Endodermal cell (in vitro differentiated cells): Measurements from ENCODE around the gene RNASEL. TPM values are rescaled to one million over a fixed set of nuclear protein-coding genes. Genes with fewer than 3 reads are reported as not detected.
A peak's percentile ranks its signal among the peaks of the same experiment; 100 is the strongest.

Source experiments
- DNase-seq: peaks from one replicate; pipeline ENCODE4 v3.0.0-alpha.2; 2017
- H3K27ac ChIP-seq: 2 replicates; pipeline ENCODE4 v1.5.1; 2013; ENCODE audit warnings: mild to moderate bottlenecking, low read depth, low read length, moderate library complexity
- H3K27me3 ChIP-seq: 2 replicates; pipeline ENCODE4 v1.6.1; 2013; ENCODE audit warnings: mild to moderate bottlenecking, low read length, moderate library complexity; ENCODE audit not compliant: insufficient read depth, control insufficient read depth, poor library complexity, severe bottlenecking
- H3K36me3 ChIP-seq: 2 replicates; pipeline ENCODE4 v1.7.0; 2013; ENCODE audit warnings: mild to moderate bottlenecking, low read length, moderate library complexity; ENCODE audit not compliant: control insufficient read depth, insufficient read depth
- H3K4me1 ChIP-seq: one replicate; pipeline ENCODE4 v1.7.0; 2013; ENCODE audit warnings: low read length; ENCODE audit not compliant: control insufficient read depth, insufficient read depth
- H3K4me3 ChIP-seq: 2 replicates; pipeline ENCODE4 v1.5.1; 2013; ENCODE audit warnings: mild to moderate bottlenecking, low read length, moderate library complexity
- H3K9ac ChIP-seq: 2 replicates; pipeline ENCODE4 v1.6.1; 2013; ENCODE audit warnings: mild to moderate bottlenecking, low read length, moderate library complexity; ENCODE audit not compliant: poor library complexity, severe bottlenecking; ENCODE audit errors: extremely low read depth
- H3K9me3 ChIP-seq: 2 replicates; pipeline ENCODE4 v1.6.1; 2013; ENCODE audit warnings: mild to moderate bottlenecking, low read length, moderate library complexity; ENCODE audit not compliant: control insufficient read depth
- H3K27ac Mint-ChIP-seq: 2 replicates; pipeline ENCODE4 v1.8.0; 2020; ENCODE audit warnings: mixed read lengths
- H3K27me3 Mint-ChIP-seq: 2 replicates; pipeline ENCODE4 v1.8.0; 2021; ENCODE audit warnings: mild to moderate bottlenecking, mixed read lengths; ENCODE audit not compliant: insufficient read depth
- H3K36me3 Mint-ChIP-seq: 2 replicates; pipeline ENCODE4 v1.8.0; 2020; ENCODE audit warnings: low read depth, mixed read lengths
- H3K4me1 Mint-ChIP-seq: 2 replicates; pipeline ENCODE4 v1.8.0; 2020; ENCODE audit warnings: mixed read lengths
- H3K4me3 Mint-ChIP-seq: 2 replicates; pipeline ENCODE4 v1.8.0; 2020; ENCODE audit warnings: mild to moderate bottlenecking, moderate library complexity, mixed read lengths
- H3K9me3 Mint-ChIP-seq: 2 replicates; pipeline ENCODE4 v1.8.0; 2020; ENCODE audit warnings: mild to moderate bottlenecking, mixed read lengths
- WGBS, 2 experiments: methylation state at CpG; one replicate each; pipeline versions ENCODE4 v1.1.5 to v1.1.7; 2013; ENCODE audit warnings: missing lambda C conversion rate in 2 of 2, mixed read lengths in 1 of 2; ENCODE audit not compliant: insufficient coverage in 1 of 2, insufficient read length in 1 of 2; 5-methylcytosine and 5-hydroxymethylcytosine counted together
- total RNA-seq, 2 donors: library from RNA; stranded (reverse); fragmentation: NEBNext Ultra II Directional in 1 of 2; extraction: Animal tissue kit (Norgen Biotek cat#: 25700) in 1 of 2; gene quantifications; 2 replicates in 1 of 2; 3 replicates in 1 of 2; pipeline ENCODE4 v1.2.1, GENCODE V29; 2021
- TF ChIP-seq, protein P1 (sequence below): fragments of 200-600 bp; sonication (generic); conservative IDR thresholded peaks from 2 replicates; pipeline ENCODE4 v1.5.0; 2021; ENCODE audit warnings: antibody characterized with exemption, mild to moderate bottlenecking

RNASEL gene
- total RNA-seq, 2 donors from 2014 or later = 2.6 to 3.1 TPM

DNA sequence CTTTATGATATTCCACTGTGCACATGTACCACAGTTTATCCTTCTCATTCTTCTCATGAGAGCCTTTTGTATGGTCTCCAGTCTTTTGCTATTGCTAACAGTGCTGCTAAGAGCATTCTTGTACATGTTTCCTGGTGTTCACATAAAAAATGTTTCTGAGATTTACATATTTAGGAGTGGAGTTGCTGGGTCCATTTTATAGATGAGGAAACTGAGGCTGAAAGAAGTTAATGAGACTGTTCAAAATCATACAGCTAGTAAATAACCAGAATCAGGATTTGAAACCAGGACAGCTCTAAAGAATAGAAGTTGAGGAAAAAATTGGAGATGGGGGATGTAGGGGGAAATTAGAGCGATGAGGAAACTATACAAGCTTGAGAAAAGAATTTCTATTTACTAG is 42.9 kb upstream of the RNASEL start:
- Histone ChIP-seq H3K27ac (no peak overlapping the region), H3K36me3 (no peaks in the 10 kb centered on the region), H3K4me1 (peaks cover 3% of the 10 kb centered on the region), H3K4me3 (no peak overlapping the region), H3K9ac (no peak overlapping the region), H3K9me3 (no peaks in the 10 kb centered on the region), H3K27me3 (no peaks in the 10 kb centered on the region)
- peaks cover 19% of the 10 kb centered on the region for H3K4me1 Mint-ChIP-seq
- DNase-seq = no peak
- no peak overlapping the region for H3K27ac Mint-ChIP-seq
- H3K27me3 Mint-ChIP-seq = no peaks in the 10 kb centered on the region
- no peaks in the 10 kb centered on the region for H3K9me3 Mint-ChIP-seq
- TF ChIP-seq, protein P1, sequence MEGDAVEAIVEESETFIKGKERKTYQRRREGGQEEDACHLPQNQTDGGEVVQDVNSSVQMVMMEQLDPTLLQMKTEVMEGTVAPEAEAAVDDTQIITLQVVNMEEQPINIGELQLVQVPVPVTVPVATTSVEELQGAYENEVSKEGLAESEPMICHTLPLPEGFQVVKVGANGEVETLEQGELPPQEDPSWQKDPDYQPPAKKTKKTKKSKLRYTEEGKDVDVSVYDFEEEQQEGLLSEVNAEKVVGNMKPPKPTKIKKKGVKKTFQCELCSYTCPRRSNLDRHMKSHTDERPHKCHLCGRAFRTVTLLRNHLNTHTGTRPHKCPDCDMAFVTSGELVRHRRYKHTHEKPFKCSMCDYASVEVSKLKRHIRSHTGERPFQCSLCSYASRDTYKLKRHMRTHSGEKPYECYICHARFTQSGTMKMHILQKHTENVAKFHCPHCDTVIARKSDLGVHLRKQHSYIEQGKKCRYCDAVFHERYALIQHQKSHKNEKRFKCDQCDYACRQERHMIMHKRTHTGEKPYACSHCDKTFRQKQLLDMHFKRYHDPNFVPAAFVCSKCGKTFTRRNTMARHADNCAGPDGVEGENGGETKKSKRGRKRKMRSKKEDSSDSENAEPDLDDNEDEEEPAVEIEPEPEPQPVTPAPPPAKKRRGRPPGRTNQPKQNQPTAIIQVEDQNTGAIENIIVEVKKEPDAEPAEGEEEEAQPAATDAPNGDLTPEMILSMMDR = no peak
- H3K4me3 Mint-ChIP-seq = no peak overlapping the region
- WGBS, 2 experiments = 75% methylated on average over 1 of the region's 1 CpG; no CpG with 5 or more reads in 1 of the 2 experiments
- no peaks in the 10 kb centered on the region for H3K36me3 Mint-ChIP-seq

DNA sequence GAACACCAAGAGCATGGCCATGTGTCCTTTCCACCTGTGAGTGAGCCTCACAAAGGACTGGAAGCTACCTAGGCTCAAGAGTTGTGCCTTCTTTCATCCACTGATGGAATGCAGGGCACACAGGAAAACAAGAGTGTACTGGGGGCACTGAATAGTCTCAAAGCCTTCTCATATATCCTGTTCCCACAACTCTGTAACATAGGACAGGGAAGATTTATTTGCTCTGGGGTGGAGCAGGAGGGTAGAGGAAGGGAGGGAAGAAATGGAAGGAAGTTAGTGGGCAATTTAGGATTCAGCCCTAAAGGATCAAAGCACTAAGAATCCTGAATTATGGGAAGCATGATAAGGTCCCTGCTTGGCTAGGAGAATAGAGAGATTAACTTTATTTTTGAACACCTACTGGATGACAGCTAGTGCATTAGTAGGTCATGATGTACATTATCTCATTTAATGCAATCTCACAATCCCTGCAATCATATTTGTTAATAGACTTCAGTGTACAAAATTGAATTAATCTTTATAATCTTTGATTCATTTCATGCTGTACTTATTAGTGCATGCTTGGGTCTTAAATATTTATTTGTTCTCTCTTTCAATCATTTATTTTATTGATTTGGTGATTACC is 42.1 kb upstream of the RNASEL start:
- TF ChIP-seq, protein P1 = no peak
- Mint-ChIP-seq H3K36me3 (no peaks in the 10 kb centered on the region), H3K4me3 (no peak overlapping the region), H3K27me3 (no peaks in the 10 kb centered on the region), H3K4me1 (peaks cover 19% of the 10 kb centered on the region), H3K9me3 (no peaks in the 10 kb centered on the region), H3K27ac (peak overlapping the region; percentile 37)
- H3K27me3 ChIP-seq = no peaks in the 10 kb centered on the region
- H3K4me1 ChIP-seq = peaks cover 3% of the 10 kb centered on the region
- no peaks in the 10 kb centered on the region for H3K36me3 ChIP-seq
- H3K27ac ChIP-seq = no peak overlapping the region
- no peak overlapping the region for H3K4me3 ChIP-seq
- no peak for DNase-seq
- no peaks in the 10 kb centered on the region for H3K9me3 ChIP-seq
- H3K9ac ChIP-seq = no peak overlapping the region

DNA sequence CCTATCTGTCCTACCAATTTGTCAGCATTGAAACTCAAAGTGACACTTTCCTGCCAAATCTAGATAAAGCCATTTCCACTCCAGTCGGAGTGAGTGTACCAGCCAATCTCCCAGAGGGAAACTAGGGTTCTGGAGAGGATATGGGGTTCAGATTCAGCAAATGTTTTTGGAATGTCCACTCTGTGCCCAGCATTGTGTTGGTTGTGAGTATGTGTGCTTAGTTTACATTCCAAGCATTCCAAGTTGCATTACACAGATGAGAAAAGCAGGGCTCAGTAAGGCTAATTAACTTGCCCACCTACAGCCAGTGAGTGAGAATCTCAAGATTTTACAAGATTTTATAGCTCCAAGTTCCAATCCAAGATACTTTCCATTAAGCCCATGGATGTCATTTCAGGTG is 41.5 kb upstream of the RNASEL start:
- H3K4me3 Mint-ChIP-seq = no peak overlapping the region
- no peak for DNase-seq

More for the DNA sequence above, 41.5 kb upstream of the RNASEL start:
- no peak overlapping the region for H3K9ac ChIP-seq
- no peaks in the 10 kb centered on the region for H3K27me3 ChIP-seq
- Mint-ChIP-seq H3K4me1 (peaks cover 19% of the 10 kb centered on the region), H3K9me3 (no peaks in the 10 kb centered on the region), H3K27ac (peak overlapping the region; percentile 37), H3K27me3 (no peaks in the 10 kb centered on the region), H3K36me3 (no peaks in the 10 kb centered on the region)
- WGBS, 2 experiments = 100% methylated on average over 1 of the region's 1 CpG; no CpG with 5 or more reads in 1 of the 2 experiments
- no peaks in the 10 kb centered on the region for H3K36me3 ChIP-seq
- no peak overlapping the region for H3K27ac ChIP-seq
- TF ChIP-seq, protein P1 = no peak
- no peaks in the 10 kb centered on the region for H3K9me3 ChIP-seq
- peaks cover 3% of the 10 kb centered on the region for H3K4me1 ChIP-seq
- no peak overlapping the region for H3K4me3 ChIP-seq
